B cell (primary cell): Measurements from ENCODE around the gene EPSTI1. TPM values are rescaled to one million over a fixed set of nuclear protein-coding genes. Genes with fewer than 3 reads are reported as not detected.
A peak's percentile ranks its signal among the peaks of the same experiment; 100 is the strongest.

ENCODE experiments used
- ATAC-seq: fragments of 200-7000 bp; cut with Tn5 transposase; one replicate; pipeline ENCODE4 v1.10.0; 2021; ENCODE audit warnings: low read depth, mild to moderate bottlenecking, moderate number of reproducible peaks, moderate library complexity
- CTCF ChIA-PET: fragments of 350-600 bp; sonication (Branson Sonifier 250); formaldehyde crosslinking; loops from one replicate; lab custom pipeline; 2021; ENCODE audit warnings: antibody characterized with exemption, inconsistent platforms; lab: Charles Lee
- POLR2A ChIA-PET: fragments of 350-600 bp; sonication (Branson Sonifier 250); formaldehyde crosslinking; loops from one replicate; lab custom pipeline; 2021; ENCODE audit warnings: antibody characterized with exemption; lab: Charles Lee
- DNase-seq: peaks from one replicate; pipeline ENCODE4 v3.0.0; 2013
- H2AFZ ChIP-seq: 2 replicates; pipeline ENCODE4 v1.6.1; 2012; ENCODE audit warnings: mild to moderate bottlenecking, low read depth, low read length; ENCODE audit not compliant: insufficient read depth, poor library complexity, severe bottlenecking
- H3K27ac ChIP-seq, 2 donors: 1 replicate in 1 of 2; 2 replicates in 1 of 2; pipeline ENCODE4 v1.5.1; 2012 to 2013; ENCODE audit warnings: low read length in 2 of 2, mild to moderate bottlenecking in 2 of 2, moderate library complexity in 1 of 2
- H3K27me3 ChIP-seq, 4 experiments: fragments of 200-600 bp in 1 of 4; sonication (generic) in 1 of 4; replicated peaks in 1 of 4; 1 replicate in 2 of 4; 2 replicates in 2 of 4; pipeline versions ENCODE4 v1.6.1 to v1.7.0; 2013 to 2016; ENCODE audit warnings: low read length in 3 of 4, mild to moderate bottlenecking in 2 of 4, mixed read lengths in 1 of 4, moderate library complexity in 1 of 4; ENCODE audit not compliant: insufficient read depth in 4 of 4, control insufficient read depth in 3 of 4; ENCODE audit errors: control extremely low read depth in 1 of 4
- H3K36me3 ChIP-seq, 2 experiments: replicated peaks in 1 of 2; 1 replicate in 1 of 2; 2 replicates in 1 of 2; pipeline versions ENCODE4 v1.6.1 to v1.7.1; 2013; ENCODE audit warnings: low read length in 1 of 2; ENCODE audit not compliant: insufficient read depth in 2 of 2, control insufficient read depth in 1 of 2; ENCODE audit errors: control extremely low read depth in 1 of 2, extremely low read depth in 1 of 2
- H3K4me1 ChIP-seq, 2 donors: fragments of 200-600 bp in 1 of 2; sonication (generic) in 1 of 2; 1 replicate in 1 of 2; 2 replicates in 1 of 2; pipeline versions ENCODE4 v1.5.1 to v1.6.1; 2013 to 2017; ENCODE audit warnings: low read length in 2 of 2; ENCODE audit not compliant: control insufficient read depth in 2 of 2, insufficient read depth in 2 of 2
- H3K4me2 ChIP-seq: replicated peaks from 2 replicates; pipeline ENCODE3; 2012; ENCODE audit warnings: mild to moderate bottlenecking, low read depth, low read length; ENCODE audit not compliant: poor library complexity, severe bottlenecking
- H3K4me3 ChIP-seq, 5 experiments: fragments of 200-600 bp in 1 of 5; sonication (generic) in 1 of 5; 1 replicate in 3 of 5; 2 replicates in 2 of 5; pipeline versions ENCODE4 v1.5.1 to v1.7.0; 2011 to 2016; ENCODE audit warnings: low read length in 4 of 5, mild to moderate bottlenecking in 4 of 5, low read depth in 2 of 5, control low read depth in 1 of 5, moderate library complexity in 1 of 5; ENCODE audit not compliant: insufficient read depth in 1 of 5; ENCODE audit errors: control extremely low read depth in 1 of 5, extremely low read depth in 1 of 5
- H3K79me2 ChIP-seq: fragments of 200-600 bp; sonication (generic); one replicate; pipeline ENCODE4 v1.6.0; 2016; ENCODE audit warnings: low read length; ENCODE audit not compliant: control insufficient read depth, insufficient read depth
- H3K9ac ChIP-seq: fragments of 200-600 bp; sonication (generic); 2 replicates; pipeline ENCODE4 v1.6.1; 2017; ENCODE audit warnings: mild to moderate bottlenecking, low read length, moderate library complexity
- H3K9me3 ChIP-seq, 3 donors: one replicate each; pipeline versions ENCODE4 v1.6.1 to v1.7.1; 2013; ENCODE audit warnings: low read length in 2 of 3; ENCODE audit not compliant: control insufficient read depth in 2 of 3, insufficient read depth in 1 of 3; ENCODE audit errors: control extremely low read depth in 1 of 3
- H4K20me1 ChIP-seq: 2 replicates; pipeline ENCODE4 v1.6.0; 2012; ENCODE audit warnings: mild to moderate bottlenecking, low read length; ENCODE audit not compliant: insufficient read depth, control insufficient read depth, poor library complexity, severe bottlenecking
- H3K27ac Mint-ChIP-seq: one replicate; pipeline ENCODE4 v1.8.0; 2021; ENCODE audit warnings: mixed read lengths
- H3K27me3 Mint-ChIP-seq: one replicate; pipeline ENCODE4 v1.8.0; 2021; ENCODE audit warnings: mixed read lengths
- H3K4me1 Mint-ChIP-seq: one replicate; pipeline ENCODE4 v1.8.0; 2021; ENCODE audit warnings: mixed read lengths
- H3K4me3 Mint-ChIP-seq: one replicate; pipeline ENCODE4 v1.8.0; 2021; ENCODE audit warnings: mixed read lengths
- H3K9me3 Mint-ChIP-seq: one replicate; pipeline ENCODE4 v1.8.0; 2022; ENCODE audit warnings: mixed read lengths; ENCODE audit not compliant: insufficient read depth
- EZH2 ChIP-seq: IDR thresholded peaks from 2 replicates; pipeline ENCODE4 v1.6.1; 2012; ENCODE audit warnings: borderline replicate concordance, low read depth, mild to moderate bottlenecking, moderate library complexity, low read length; ENCODE audit not compliant: insufficient read depth, poor library complexity, severe bottlenecking
- WGBS: methylation state at CpG from one replicate; pipeline ENCODE4 v1.1.5; 2013; ENCODE audit warnings: missing lambda C conversion rate; ENCODE audit not compliant: insufficient coverage; 5-methylcytosine and 5-hydroxymethylcytosine counted together
- intact Hi-C: fragments of 100-400 bp; cut with micrococcal nuclease; formaldehyde crosslinking; loops from one replicate; pipeline ENCODE4 v1.10.0; 2022
- polyA plus RNA-seq: library from polyadenylated mRNA; depleted of rRNA; stranded (reverse); fragments of >200 nt; gene quantifications from 2 replicates; pipeline ENCODE4 v1.2.3, GENCODE V29; 2012
- total RNA-seq, 2 donors: library from RNA; stranded (reverse); fragments of 120-200 nt in 1 of 2; gene quantifications; 1 replicate in 1 of 2; 2 replicates in 1 of 2; pipeline versions ENCODE4 v1.2.3 to v1.2.4, GENCODE V29; 2013 to 2022
- TF ChIP-seq, protein P1 (sequence below): fragments of 200-600 bp; IDR thresholded peaks from one replicate; pipeline ENCODE4 v1.8.0; 2022; ENCODE audit warnings: antibody characterized with exemption, mild to moderate bottlenecking

Gene EPSTI1
- total and polyA plus RNA-seq, 2 donors (not counting 1 experiment from before 2014, with no cell fraction given): 13.4 to 41.8 TPM

DNA sequence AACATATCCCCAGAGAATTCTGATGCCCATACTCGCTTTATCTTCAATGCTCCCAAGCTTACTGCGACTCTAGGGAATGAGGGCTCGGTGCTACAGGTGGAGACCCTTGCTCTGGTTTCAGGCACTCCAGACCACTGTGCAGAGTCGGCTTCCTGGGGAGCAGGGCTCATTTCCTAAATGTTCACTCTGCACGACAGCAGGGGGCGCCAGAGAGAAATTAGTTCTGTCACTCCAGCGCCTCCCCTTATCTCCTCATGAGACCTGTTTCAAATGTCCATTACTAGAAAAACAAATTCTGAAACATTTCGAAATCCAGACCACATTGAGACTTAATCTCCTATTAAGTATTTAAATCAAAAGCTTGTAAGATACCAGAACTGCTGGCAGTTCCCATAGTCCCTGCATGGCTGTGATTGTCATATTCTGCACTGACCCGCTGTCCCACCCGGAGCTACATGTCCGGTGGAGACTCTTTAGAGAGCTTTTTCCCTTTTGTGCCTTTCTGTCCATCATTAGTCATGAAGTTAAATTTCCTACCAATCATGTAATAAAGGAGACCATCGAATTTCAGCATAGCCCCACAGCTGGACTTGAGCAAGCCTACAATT, 22.4 kb downstream of the EPSTI1 start:
- peak overlapping the region; percentile 21 for H2AFZ ChIP-seq
- Mint-ChIP-seq H3K9me3 (no peaks in the 10 kb centered on the region), H3K4me3 (no peak overlapping the region), H3K4me1 (peaks cover 31% of the 10 kb centered on the region), H3K27ac (peak overlapping the region; percentile 12), H3K27me3 (no peaks in the 10 kb centered on the region)
- intact Hi-C loops: loop anchor here (2.0 kb wide), 5 partner anchors 53 to 905 kb away; partner anchors contain the start of gene DNAJC15
- peaks cover 5 to 30% of the 10 kb centered on the region in 2 experiments for H3K36me3 ChIP-seq
- no peak overlapping the region for H3K9ac ChIP-seq
- ChIA-PET CTCF (interaction anchor here (0.6 to 3.3 kb wide), 36 partner anchors 9 to 908 kb away, joined by 3 to 53 read pairs (median 4); partner anchors contain the start of genes DNAJC15 and EPSTI1), POLR2A (interaction anchor here (0.7 to 1.1 kb wide), 2 partner anchors 22 kb away, joined by 3 to 4 read pairs; partner anchors contain the start of gene EPSTI1)
- ATAC-seq (peak; percentile 80), DNase-seq (peak; percentile 80)
- H3K27me3 ChIP-seq: no peaks in the 10 kb centered on the region
- H3K4me3 ChIP-seq: no peak overlapping the region
- WGBS: 28% methylated on average over 8 of the region's 12 CpGs
- peaks cover 22 to 29% of the 10 kb centered on the region in 2 donors for H3K4me1 ChIP-seq
- TF ChIP-seq EZH2: no peak
- TF ChIP-seq, protein P1, sequence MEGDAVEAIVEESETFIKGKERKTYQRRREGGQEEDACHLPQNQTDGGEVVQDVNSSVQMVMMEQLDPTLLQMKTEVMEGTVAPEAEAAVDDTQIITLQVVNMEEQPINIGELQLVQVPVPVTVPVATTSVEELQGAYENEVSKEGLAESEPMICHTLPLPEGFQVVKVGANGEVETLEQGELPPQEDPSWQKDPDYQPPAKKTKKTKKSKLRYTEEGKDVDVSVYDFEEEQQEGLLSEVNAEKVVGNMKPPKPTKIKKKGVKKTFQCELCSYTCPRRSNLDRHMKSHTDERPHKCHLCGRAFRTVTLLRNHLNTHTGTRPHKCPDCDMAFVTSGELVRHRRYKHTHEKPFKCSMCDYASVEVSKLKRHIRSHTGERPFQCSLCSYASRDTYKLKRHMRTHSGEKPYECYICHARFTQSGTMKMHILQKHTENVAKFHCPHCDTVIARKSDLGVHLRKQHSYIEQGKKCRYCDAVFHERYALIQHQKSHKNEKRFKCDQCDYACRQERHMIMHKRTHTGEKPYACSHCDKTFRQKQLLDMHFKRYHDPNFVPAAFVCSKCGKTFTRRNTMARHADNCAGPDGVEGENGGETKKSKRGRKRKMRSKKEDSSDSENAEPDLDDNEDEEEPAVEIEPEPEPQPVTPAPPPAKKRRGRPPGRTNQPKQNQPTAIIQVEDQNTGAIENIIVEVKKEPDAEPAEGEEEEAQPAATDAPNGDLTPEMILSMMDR: peak; percentile 88
- peaks cover 8% of the 10 kb centered on the region for H4K20me1 ChIP-seq
- H3K9me3 ChIP-seq: no peaks in the 10 kb centered on the region
- no peak overlapping the region for H3K27ac ChIP-seq
- peaks cover 25% of the 10 kb centered on the region for H3K79me2 ChIP-seq
- H3K4me2 ChIP-seq: no peak overlapping the region

DNA sequence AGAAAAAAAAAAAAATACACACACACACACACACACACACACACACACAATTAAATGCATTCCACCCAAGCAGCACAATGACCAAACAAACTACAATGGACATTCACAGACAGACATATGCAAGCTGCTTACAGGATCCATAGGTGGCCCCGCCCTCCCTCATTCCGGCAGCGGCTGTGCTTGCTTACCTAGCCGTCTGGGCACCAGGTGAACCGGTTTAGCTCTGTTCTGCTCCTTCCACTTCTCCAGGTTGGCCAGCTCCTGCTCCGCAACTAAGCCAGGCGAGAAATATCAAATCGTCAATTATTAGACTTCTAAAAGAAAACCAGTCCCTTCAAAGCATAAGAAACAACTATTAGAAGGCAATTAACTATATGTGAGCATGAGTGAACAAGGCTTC, 23.1 kb downstream of the EPSTI1 start:
- Mint-ChIP-seq H3K27me3 (no peaks in the 10 kb centered on the region), H3K4me3 (no peak overlapping the region), H3K4me1 (peaks cover 31% of the 10 kb centered on the region), H3K9me3 (no peaks in the 10 kb centered on the region), H3K27ac (no peak overlapping the region)
- Histone ChIP-seq H3K27ac (no peak overlapping the region), H3K9ac (no peak overlapping the region), H3K27me3 (no peaks in the 10 kb centered on the region), H3K79me2 (peaks cover 25% of the 10 kb centered on the region), H3K4me1 (peaks cover 22 to 29% of the 10 kb centered on the region in 2 donors), H4K20me1 (peaks cover 8% of the 10 kb centered on the region), H3K36me3 (peaks cover 5 to 36% of the 10 kb centered on the region in 2 experiments), H3K9me3 (no peaks in the 10 kb centered on the region), H3K4me2 (no peak overlapping the region), H2AFZ (no peak overlapping the region), H3K4me3 (no peak overlapping the region)
- ChIA-PET POLR2A (interaction anchor here (1.1 kb wide), 1 partner anchor 23 kb away, joined by 4 read pairs; the partner anchor contains the start of gene EPSTI1), CTCF (interaction anchor here (0.7 to 3.3 kb wide), 22 partner anchors 8 to 905 kb away, joined by 3 to 53 read pairs (median 5); partner anchors contain the start of genes DNAJC15 and EPSTI1)
- intact Hi-C loops: loop anchor here (2.0 kb wide), 3 partner anchors 164 to 906 kb away; no protein-coding TSS in a partner anchor
- ATAC-seq (no peak), DNase-seq (no peak)
- TF ChIP-seq, protein P1: no peak
- TF ChIP-seq EZH2: no peak
- WGBS: 96% methylated on average over 5 of the region's 8 CpGs
